Caki2 (cell line): Measurements from ENCODE around the gene MXD4. TPM values are rescaled to one million over a fixed set of nuclear protein-coding genes. Genes with fewer than 3 reads are reported as not detected.

Experiments used
- DNase-seq: peaks from one replicate; pipeline ENCODE4 v3.0.0-alpha.2; 2015; ENCODE audit warnings: low read depth
- in situ Hi-C: cut with HindIII; loops from 2 replicates; pipeline ENCODE4 v1.10.0; 2016; ENCODE audit warnings: low sequenced_read_pairs, low pct_unique_long_range_greater_than_20kb, mixed read lengths
- total RNA-seq: library from RNA; depleted of rRNA; stranded (reverse); fragments of >200 nt; shearing (Covaris generic); gene quantifications from 2 replicates; pipeline ENCODE4 v1.2.3, GENCODE V29; 2014; ENCODE audit warnings: low replicate concordance

The MXD4 gene
- total RNA-seq, 1 experiment from 2014 or later: 20.3 TPM

DNA sequence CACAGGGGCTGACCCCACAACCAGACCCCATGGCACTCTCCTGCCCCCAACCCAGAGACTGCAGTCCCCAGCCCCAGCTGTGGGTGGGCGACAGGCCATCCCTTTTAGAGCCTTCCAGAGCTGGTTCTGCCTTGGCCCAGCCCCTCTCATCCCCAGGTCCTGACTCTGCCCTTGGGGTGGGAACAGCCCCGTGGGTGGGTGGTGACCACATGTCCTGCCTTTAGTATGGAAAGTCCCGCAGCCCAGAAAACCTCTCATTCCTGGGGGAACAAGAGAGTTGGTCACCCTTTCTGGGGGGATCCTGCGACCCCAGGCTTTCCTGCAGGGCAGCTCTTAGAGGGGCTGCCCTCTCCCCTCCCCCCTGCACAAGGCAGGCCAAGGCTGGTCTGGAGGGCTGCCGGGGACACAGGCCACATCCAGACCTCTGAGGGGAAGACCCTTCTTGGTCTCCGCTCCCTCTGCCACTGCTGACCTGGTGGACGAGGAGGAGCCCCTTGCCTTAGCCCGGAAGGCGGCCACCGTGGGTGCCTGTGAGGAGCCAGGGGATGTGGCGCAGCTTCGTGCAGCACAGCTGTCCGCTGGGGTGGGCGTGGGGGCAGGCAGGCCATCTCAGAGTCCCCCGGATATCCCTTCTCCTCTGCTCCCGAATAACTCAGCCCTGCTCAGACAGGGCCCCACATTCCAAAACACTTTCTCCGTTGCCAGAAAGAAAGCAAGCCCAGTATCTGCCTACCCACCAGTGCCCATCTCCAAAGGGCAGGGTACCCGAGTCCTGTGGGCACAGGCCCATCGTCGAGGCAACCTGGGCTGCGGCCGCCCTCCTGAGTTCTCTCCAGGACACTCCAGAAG is 6.7 kb upstream of the MXD4 start:
- in situ Hi-C loops: no loop called here
- DNase-seq: no peak

DNA sequence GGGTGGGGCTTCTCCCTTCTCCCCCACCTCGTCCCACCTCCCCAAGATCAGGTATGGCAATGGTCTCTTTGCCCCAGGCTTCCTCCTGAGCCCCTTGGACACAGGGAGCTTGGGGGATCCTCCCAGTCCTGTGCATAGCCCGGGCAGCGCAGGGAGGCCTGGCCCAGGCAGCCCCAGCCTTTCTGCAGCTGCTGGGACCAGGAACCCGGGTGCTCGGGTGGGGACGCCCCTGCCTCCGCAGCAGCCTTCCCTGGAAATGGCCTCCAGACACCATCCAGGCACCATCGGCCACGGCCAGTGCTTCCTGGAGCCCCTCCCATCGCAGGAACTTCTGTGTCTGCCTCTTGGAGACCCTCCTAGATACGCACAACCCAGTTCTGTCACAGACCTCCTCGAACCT is 5.9 kb upstream of the MXD4 start:
- in situ Hi-C loops: no loop called here
- no peak for DNase-seq

DNA sequence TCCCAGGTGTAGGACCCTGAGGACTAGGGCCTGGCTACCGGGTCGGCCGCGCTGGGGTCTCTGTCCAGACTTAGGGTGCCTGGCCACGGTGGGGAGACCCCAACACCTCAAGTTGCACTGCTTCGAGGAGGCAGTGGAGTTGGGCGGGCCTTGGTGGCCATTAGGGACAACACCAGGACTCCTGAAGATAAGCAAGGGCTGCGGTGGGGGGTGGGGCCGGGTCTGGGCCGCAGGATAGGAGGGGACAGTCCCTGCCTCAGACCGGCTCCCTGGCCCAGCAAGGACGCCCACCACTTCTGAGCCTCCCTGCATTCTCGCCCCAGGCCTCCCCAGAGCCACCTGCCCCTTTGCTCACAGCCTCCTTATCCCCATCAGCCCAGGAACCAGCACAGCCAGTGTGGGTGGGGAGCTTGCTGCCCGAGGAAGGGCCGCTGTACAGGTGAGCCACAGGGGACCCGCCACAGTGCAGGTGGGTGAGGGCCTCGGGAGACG is 5.5 kb upstream of the MXD4 start:
- DNase-seq: no peak
- in situ Hi-C loops: no loop called here

- DNase-seq: no peak
- in situ Hi-C loops: no loop called here
Observed at GRCh38 chr4:2266821-2267220, 4.9 kb upstream of the MXD4 start.

- in situ Hi-C loops: no loop called here
- DNase-seq: no peak
Observed at GRCh38 chr4:2266181-2266580, 4.3 kb upstream of the MXD4 start.

DNA sequence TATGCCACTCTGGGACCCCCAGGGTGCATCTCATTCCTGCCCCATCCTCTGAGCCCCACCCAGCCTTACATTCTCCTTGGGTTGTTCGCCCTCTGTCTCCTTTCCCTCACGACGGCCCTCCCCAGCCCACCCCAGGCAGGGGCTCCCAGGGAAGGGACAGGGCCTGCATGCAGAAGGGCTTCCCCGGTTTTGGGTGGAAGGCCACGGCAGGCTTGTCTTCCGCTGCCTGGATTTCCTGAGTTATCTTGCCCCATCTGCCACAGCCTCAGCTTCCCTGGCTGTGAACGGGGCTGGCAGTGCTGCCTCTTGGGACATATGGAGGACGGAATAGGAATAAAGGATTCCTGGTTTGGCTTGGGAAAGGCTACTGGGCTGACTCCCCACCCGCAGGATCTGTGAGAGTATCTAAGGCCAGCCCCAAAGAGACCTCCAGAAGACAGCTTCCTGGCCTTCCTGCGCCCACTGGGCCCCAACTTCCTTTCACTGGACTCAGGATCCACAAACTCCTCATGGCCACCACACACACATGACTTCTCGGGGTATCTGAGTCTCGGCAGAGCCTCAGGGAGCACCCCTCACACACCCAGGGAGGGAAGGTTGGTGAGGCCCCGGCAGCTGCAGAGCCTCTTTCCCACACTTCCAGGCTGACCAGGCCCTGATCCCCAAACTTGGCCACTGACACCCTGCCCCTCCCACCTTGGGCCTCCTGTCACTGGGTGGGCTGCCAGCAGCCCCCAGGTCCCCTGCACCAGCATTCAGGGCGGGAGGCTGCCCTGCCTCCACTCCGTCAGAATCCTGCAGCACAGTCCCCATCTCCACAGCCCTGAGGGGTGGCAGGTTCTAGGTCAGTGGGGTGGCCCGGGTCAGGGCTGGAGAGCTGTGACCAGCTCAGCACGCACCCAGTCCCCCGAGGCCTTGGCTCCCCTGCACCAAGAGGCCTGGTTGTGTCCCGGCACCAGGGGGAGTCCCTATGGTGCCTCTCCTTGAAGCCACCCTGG is 3.5 kb upstream of the MXD4 start:
- in situ Hi-C loops: no loop called here

DNA sequence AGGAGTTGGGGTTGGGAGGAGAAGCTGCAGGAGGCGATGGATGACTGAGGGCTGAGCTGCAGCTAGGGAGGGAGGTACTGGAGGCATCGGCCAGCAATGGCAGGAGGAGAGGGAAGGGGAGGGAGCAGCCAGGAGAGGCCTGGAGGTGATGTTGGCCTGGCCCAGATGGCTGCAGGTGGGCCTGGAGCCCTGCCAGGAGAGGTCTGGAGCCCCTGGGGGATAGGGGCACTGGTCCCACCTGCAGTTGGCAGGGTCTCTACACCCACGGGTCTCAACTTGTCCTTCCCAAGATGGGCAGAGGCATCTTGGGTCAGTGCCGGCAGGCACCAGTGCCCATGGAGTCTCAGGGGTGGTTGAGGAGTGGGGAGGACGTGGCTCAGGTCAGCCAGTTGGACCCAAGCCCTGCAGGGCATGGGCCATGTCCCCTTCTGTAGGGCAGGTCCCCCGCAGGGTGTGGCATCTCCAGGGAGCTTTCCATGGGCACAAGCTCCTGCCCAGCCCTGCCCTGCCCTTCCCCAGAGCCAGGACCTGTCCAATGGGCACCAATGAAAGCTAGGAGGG is 2.7 kb upstream of the MXD4 start:
- DNase-seq: no peak
- in situ Hi-C loops: no loop called here

More for the DNA sequence above, 3.5 kb upstream of the MXD4 start:
- no peak for DNase-seq

- DNase-seq: no peak
- in situ Hi-C loops: no loop called here
Observed at GRCh38 chr4:2263926-2264321, 2.0 kb upstream of the MXD4 start.

DNA sequence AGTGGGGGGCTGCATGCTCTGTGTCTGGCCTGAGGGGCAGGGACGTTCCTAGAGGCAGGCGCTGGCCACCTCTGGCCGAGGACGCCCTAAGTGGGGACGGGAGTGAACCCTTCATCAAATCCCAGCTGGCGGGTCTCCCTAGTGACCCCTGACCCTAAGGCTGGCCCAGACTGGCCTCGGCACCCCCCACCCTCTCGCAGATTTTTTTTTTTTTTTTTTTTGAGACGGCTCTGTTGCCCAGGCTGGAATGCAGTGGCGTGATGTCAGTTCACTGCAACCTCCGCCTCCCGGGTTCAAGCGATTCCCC is 988 bp upstream of the MXD4 start:
- in situ Hi-C loops: no loop called here
- no peak for DNase-seq

- in situ Hi-C loops: no loop called here
- peak; percentile 99 for DNase-seq
Observed at GRCh38 chr4:2262145-2262943, 435 bp upstream of the MXD4 start.

DNA sequence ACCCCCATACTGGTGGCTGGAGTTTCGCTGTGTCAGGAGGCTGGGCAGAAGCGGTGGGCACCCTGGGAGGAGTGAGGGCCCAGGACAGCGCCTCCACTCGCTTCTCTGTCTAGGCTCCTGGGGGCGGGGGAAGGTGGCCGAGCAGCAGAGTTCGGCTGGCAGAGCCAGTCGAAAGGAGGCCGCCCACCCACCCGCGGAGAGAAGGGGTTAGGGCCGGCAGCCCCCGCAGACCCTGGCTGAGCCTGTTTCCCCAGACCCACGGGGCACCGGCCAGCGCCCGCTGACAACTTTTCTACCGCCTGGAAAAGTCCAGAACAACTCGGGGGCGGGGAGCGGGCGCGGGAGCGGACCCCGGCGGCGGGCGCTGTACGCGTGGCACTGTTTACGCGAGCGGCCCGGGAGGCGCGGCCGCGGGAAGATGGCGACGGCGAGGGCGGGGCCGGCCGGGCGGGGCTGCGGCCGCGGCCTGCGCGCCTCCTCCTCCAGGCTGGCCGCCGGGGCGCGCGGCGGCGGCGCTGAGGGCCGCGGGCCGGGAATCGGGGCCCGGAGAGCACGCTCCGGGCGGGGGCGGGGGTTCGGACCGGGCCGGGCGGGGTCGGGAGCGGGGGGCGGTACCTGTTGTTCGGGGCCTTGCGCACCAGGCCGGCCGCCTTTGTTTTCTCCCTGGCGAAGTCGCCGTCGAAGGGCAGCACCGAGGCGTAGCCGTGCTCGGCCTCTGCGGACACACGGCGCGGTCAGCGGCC is 628 bp downstream of the MXD4 start:
- DNase-seq: peak; percentile 16
- in situ Hi-C loops: no loop called here

GRCh38 chr4:2260344-2261109 is 1.4 kb downstream of the MXD4 start:
- DNase-seq: no peak
- in situ Hi-C loops: no loop called here

- DNase-seq: no peak
Observed at GRCh38 chr4:2259541-2260343, 2.2 kb downstream of the MXD4 start.

GRCh38 chr4:2259036-2259540 is 2.8 kb downstream of the MXD4 start:
- in situ Hi-C loops: no loop called here
- DNase-seq: no peak

More at GRCh38 chr4:2259541-2260343, 2.2 kb downstream of the MXD4 start:
- in situ Hi-C loops: no loop called here

DNA sequence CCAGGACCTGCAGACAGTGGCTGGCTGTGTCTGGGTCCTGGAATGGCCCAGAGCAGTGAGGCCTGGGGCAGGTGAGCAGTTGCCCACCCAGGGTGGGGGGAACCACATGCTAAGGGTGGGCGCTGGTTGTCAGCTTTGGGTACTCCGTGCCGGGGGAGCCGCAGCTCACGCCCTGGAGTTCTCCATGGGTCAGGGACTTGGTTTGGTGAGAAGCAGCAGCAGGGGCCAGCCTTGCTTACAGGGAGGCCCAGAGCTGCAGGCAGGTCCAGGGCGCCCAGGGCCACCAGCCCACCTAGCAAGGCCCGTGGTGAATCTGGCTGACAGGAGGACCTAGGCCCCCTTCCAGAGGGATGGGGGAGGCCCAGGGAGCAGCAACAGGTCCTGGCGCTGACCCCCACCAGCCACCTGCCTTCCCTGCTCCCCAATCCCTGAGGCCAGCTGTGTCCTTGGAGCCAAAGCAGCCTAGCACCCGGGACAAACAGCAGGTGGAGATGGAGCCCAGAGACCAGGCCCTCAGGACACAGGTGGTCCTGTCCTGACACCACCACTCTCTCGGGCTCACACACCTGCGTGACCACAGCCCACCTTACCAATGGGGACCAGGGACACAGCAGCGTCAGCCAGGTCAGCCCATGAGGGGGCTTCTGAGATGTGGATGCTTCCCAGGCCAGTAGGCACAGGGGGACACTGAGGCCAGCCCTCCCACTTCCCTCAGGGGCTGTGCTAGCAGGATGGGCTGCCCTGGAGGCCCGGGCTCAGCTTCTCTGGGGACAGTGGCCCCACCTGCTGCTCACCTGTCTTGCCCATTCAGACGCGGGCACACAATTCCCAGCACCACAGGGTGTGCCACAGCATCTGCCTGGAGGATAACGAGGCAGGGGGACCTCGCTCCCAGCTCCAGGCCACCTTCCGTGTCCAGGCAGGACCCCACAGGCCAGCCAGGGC is 3.5 kb downstream of the MXD4 start:
- no peak for DNase-seq

More for the DNA sequence above, 3.5 kb downstream of the MXD4 start:
- in situ Hi-C loops: no loop called here
